Measurements from ENCODE around the gene WTIP.

The WTIP gene

GRCh38 chr19:34534206-34534605 is 52.6 kb downstream of the WTIP start:
- Histone ChIP-seq H3K4me2 (ENCODE audit: low read length) (no peak overlapping the region), H3K27ac (ENCODE audit: low read depth, low read length, poor library complexity, severe bottlenecking) (no peak overlapping the region), H3K27me3 (ENCODE audit: insufficient read depth, low read length) (no peaks in the 10 kb centered on the region), H4K20me1 (ENCODE audit: insufficient read depth, low read length) (no peaks in the 10 kb centered on the region), H3K79me2 (ENCODE audit: insufficient read depth, low read length) (no peaks in the 10 kb centered on the region), H3K9ac (ENCODE audit: low read length) (no peak overlapping the region), H3K9me2 (ENCODE audit: low read depth, low read length) (no peaks in the 10 kb centered on the region), H3K9me3 (ENCODE audit: low read length) (no peaks in the 10 kb centered on the region), H3K4me1 (ENCODE audit: insufficient read depth, low read length, severe bottlenecking) (no peaks in the 10 kb centered on the region), H3F3A (ENCODE audit: insufficient read depth, low read length) (no peaks in the 10 kb centered on the region), H2AFZ (ENCODE audit: low read length) (no peak overlapping the region), H3K36me3 (ENCODE audit: insufficient read depth, low read length) (no peaks in the 10 kb centered on the region), H3K4me3 (ENCODE audit: low read depth, low read length, poor library complexity, severe bottlenecking) (no peak overlapping the region)
- TF ChIP-seq CTCF (IDR thresholded peaks at IDR 0.05; ENCODE audit: low read length) (no peak), EZH2 (IDR thresholded peaks at IDR 0.05; ENCODE audit: borderline replicate concordance, low read length) (no peak)

- no peaks in the 10 kb centered on the region for H3K4me1 ChIP-seq (ENCODE audit: insufficient read depth, low read length, severe bottlenecking)
- H3K79me2 ChIP-seq (ENCODE audit: insufficient read depth, low read length): no peaks in the 10 kb centered on the region
- TF ChIP-seq EZH2 (IDR thresholded peaks at IDR 0.05; ENCODE audit: borderline replicate concordance, low read length): no peak
- TF ChIP-seq CTCF (IDR thresholded peaks at IDR 0.05; ENCODE audit: low read length): no peak
- no peaks in the 10 kb centered on the region for H3K9me2 ChIP-seq (ENCODE audit: low read depth, low read length)
- H3F3A ChIP-seq (ENCODE audit: insufficient read depth, low read length): no peaks in the 10 kb centered on the region
- no peaks in the 10 kb centered on the region for H3K36me3 ChIP-seq (ENCODE audit: insufficient read depth, low read length)
- no peaks in the 10 kb centered on the region for H3K27me3 ChIP-seq (ENCODE audit: insufficient read depth, low read length)
- H2AFZ ChIP-seq (ENCODE audit: low read length): no peak overlapping the region
- H3K4me3 ChIP-seq (ENCODE audit: low read depth, low read length, poor library complexity, severe bottlenecking): no peak overlapping the region
- H4K20me1 ChIP-seq (ENCODE audit: insufficient read depth, low read length): no peaks in the 10 kb centered on the region
- H3K9ac ChIP-seq (ENCODE audit: low read length): no peak overlapping the region
- H3K9me3 ChIP-seq (ENCODE audit: low read length): 0 out of 2 replicates have a peak, but pooled peaks cover 3% of the 10 kb centered on the region
- no peak overlapping the region for H3K27ac ChIP-seq (ENCODE audit: low read depth, low read length, poor library complexity, severe bottlenecking)
- no peak overlapping the region for H3K4me2 ChIP-seq (ENCODE audit: low read length)
Measured at GRCh38 chr19:34539396-34539795, 57.8 kb downstream of the WTIP start.

- Histone ChIP-seq H3K4me2 (ENCODE audit: low read length) (no peak overlapping the region), H3K27ac (ENCODE audit: low read depth, low read length, poor library complexity, severe bottlenecking) (no peak overlapping the region), H3F3A (ENCODE audit: insufficient read depth, low read length) (no peaks in the 10 kb centered on the region), H3K27me3 (ENCODE audit: insufficient read depth, low read length) (no peaks in the 10 kb centered on the region), H3K4me3 (ENCODE audit: low read depth, low read length, poor library complexity, severe bottlenecking) (no peak overlapping the region), H3K9me3 (ENCODE audit: low read length) (0 out of 2 replicates have a peak, but pooled peaks cover 3% of the 10 kb centered on the region), H3K9ac (ENCODE audit: low read length) (no peak overlapping the region), H3K9me2 (ENCODE audit: low read depth, low read length) (no peaks in the 10 kb centered on the region), H3K79me2 (ENCODE audit: insufficient read depth, low read length) (no peaks in the 10 kb centered on the region), H2AFZ (ENCODE audit: low read length) (no peak overlapping the region), H3K36me3 (ENCODE audit: insufficient read depth, low read length) (no peaks in the 10 kb centered on the region), H3K4me1 (ENCODE audit: insufficient read depth, low read length, severe bottlenecking) (no peaks in the 10 kb centered on the region), H4K20me1 (ENCODE audit: insufficient read depth, low read length) (no peaks in the 10 kb centered on the region)
- TF ChIP-seq CTCF (IDR thresholded peaks at IDR 0.05; ENCODE audit: low read length): no peak
- TF ChIP-seq EZH2 (IDR thresholded peaks at IDR 0.05; ENCODE audit: borderline replicate concordance, low read length): no peak
Measured at GRCh38 chr19:34540811-34541557, 59.4 kb downstream of the WTIP start.

All from OCI-LY1 (cell line).